HCT116 (cell line): Measurements from ENCODE around the gene RNF41. TPM values are rescaled to one million over a fixed set of nuclear protein-coding genes. Genes with fewer than 3 reads are reported as not detected.

ENCODE experiments used
- ATAC-seq: fragments of 200-7000 bp; cut with Tn5 transposase; 2 replicates; pipeline ENCODE4 v1.9.1; 2020; ENCODE audit warnings: mild to moderate bottlenecking, moderate library complexity
- BruUV-seq: library from RNA; stranded (reverse); fragments of 400-500 nt; replicated peaks from 2 replicates; lab custom pipeline; 2021; lab: Mats Ljungman, UMichigan
- CTCF ChIA-PET: fragments of 300-600 bp; sonication (Branson Sonifier 250); formaldehyde crosslinking; loops from one replicate; lab custom pipeline; 2021; ENCODE audit warnings: antibody characterized with exemption; lab: Charles Lee
- POLR2A ChIA-PET: fragments of 300-600, 350-600 bp; sonication (Branson Sonifier 250); formaldehyde crosslinking; loops from one replicate; lab custom pipeline; 2021; ENCODE audit warnings: antibody characterized with exemption; lab: Charles Lee
- RAD21 ChIA-PET, 2 experiments: fragments of 300-600 bp; sonication (Branson Sonifier 250); formaldehyde crosslinking; loops; one replicate each; lab custom pipeline; 2023; ENCODE audit warnings: low total read pairs in 2 of 2; ENCODE audit not compliant: uncharacterized antibody in 2 of 2, unreplicated experiment in 2 of 2, low non-redundant PET in 1 of 2; lab: Charles Lee
- DNase-seq: peaks from one replicate; pipeline ENCODE4 v3.0.0-alpha.2; 2010; ENCODE audit warnings: low read depth, low spot score
- H2AFZ ChIP-seq: fragments of 200-600 bp; shearing (Covaris generic), sonication (generic); 2 replicates; pipeline ENCODE4 v1.6.1; 2017; ENCODE audit warnings: low read depth, mixed run types, mixed read lengths, antibody characterized with exemption, low read length; ENCODE audit not compliant: poor library complexity, severe bottlenecking
- H3K27ac ChIP-seq: 2 replicates; pipeline ENCODE4 v1.5.1; 2012; ENCODE audit warnings: low read depth, low read length
- H3K27me3 ChIP-seq: fragments of 200-600 bp; sonication (generic); 2 replicates; pipeline ENCODE4 v1.6.1; 2016; ENCODE audit warnings: mixed run types, low read length, mixed read lengths; ENCODE audit not compliant: insufficient read depth
- H3K36me3 ChIP-seq, 2 experiments: fragments of 200-500 bp in 1 of 2; fragments of 200-600 bp in 1 of 2; sonication (Bioruptor generic) in 1 of 2; sonication (generic) in 1 of 2; 2 replicates each; pipeline versions ENCODE4 v1.5.1 to v1.6.1; 2014 to 2016; ENCODE audit warnings: low read length in 2 of 2, inconsistent platforms in 1 of 2, mixed read lengths in 1 of 2, mixed run types in 1 of 2; ENCODE audit not compliant: insufficient read depth in 2 of 2, control insufficient read depth in 1 of 2
- H3K4me1 ChIP-seq, 2 experiments: fragments of 200-600 bp in 1 of 2; sonication (generic) in 1 of 2; 2 replicates each; pipeline versions ENCODE4 v1.5.1 to v1.6.1; 2012 to 2017; ENCODE audit warnings: low read length in 2 of 2, inconsistent platforms in 1 of 2, mild to moderate bottlenecking in 1 of 2, mixed read lengths in 1 of 2, mixed run types in 1 of 2, moderate library complexity in 1 of 2; ENCODE audit not compliant: insufficient read depth in 2 of 2, control insufficient read depth in 1 of 2
- H3K4me2 ChIP-seq: fragments of 200-600 bp; sonication (generic); 2 replicates; pipeline ENCODE4 v1.6.1; 2017; ENCODE audit warnings: mixed run types, low read length, mixed read lengths
- H3K4me3 ChIP-seq, 2 experiments: fragments of 200-600 bp in 1 of 2; sonication (generic) in 1 of 2; replicated peaks in 1 of 2; 2 replicates each; pipeline ENCODE4 v1.5.1; 2011 to 2016; ENCODE audit warnings: low read length in 2 of 2, control low read depth in 1 of 2, low read depth in 1 of 2, mild to moderate bottlenecking in 1 of 2, mixed read lengths in 1 of 2, mixed run types in 1 of 2
- H3K79me2 ChIP-seq: fragments of 200-600 bp; sonication (generic); 2 replicates; pipeline ENCODE4 v1.6.1; 2017; ENCODE audit warnings: mild to moderate bottlenecking, mixed run types, low read length, moderate library complexity, mixed read lengths; ENCODE audit not compliant: insufficient read depth
- H3K9ac ChIP-seq: fragments of 200-600 bp; sonication (generic); 2 replicates; pipeline ENCODE4 v1.6.1; 2016; ENCODE audit warnings: low read length, mixed read lengths
- H3K9me2 ChIP-seq: fragments of 200-600 bp; sonication (generic), shearing (Covaris generic); 2 replicates; pipeline ENCODE4 v1.6.1; 2017; ENCODE audit warnings: mixed run types, mild to moderate bottlenecking, moderate library complexity; ENCODE audit not compliant: insufficient read depth
- H3K9me3 ChIP-seq, 2 experiments: fragments of 200-500 bp in 1 of 2; fragments of 200-600 bp in 1 of 2; sonication (Bioruptor generic) in 1 of 2; sonication (generic) in 1 of 2; 2 replicates each; pipeline ENCODE4 v1.6.1; 2014 to 2017; ENCODE audit warnings: low read length in 2 of 2, mixed read lengths in 2 of 2, inconsistent platforms in 1 of 2, low read depth in 1 of 2, mild to moderate bottlenecking in 1 of 2, mixed run types in 1 of 2, moderate library complexity in 1 of 2; ENCODE audit not compliant: control insufficient read depth in 1 of 2, insufficient read depth in 1 of 2
- H4K20me1 ChIP-seq: fragments of 200-600 bp; sonication (generic), shearing (Covaris generic); 2 replicates; pipeline ENCODE4 v1.6.1; 2017; ENCODE audit warnings: mixed run types, mild to moderate bottlenecking, moderate library complexity; ENCODE audit not compliant: insufficient read depth
- CBX3 ChIP-seq: IDR thresholded peaks from 2 replicates; pipeline ENCODE4 v1.6.1; 2012; ENCODE audit warnings: low read depth
- CTCF ChIP-seq, 3 experiments: fragments of 200-600 bp in 1 of 3; sonication (generic) in 1 of 3; IDR thresholded peaks in 2 of 3; conservative IDR thresholded peaks in 1 of 3; 2 replicates each; pipeline ENCODE4 v1.5.1; 2012 to 2017; ENCODE audit warnings: low read depth in 2 of 3, low read length in 2 of 3, antibody characterized with exemption in 1 of 3, borderline replicate concordance in 1 of 3, control low read depth in 1 of 3, mild to moderate bottlenecking in 1 of 3, mixed read lengths in 1 of 3, mixed run types in 1 of 3, moderate library complexity in 1 of 3; ENCODE audit not compliant: insufficient read depth in 1 of 3
- EGR1 ChIP-seq: IDR thresholded peaks from 2 replicates; pipeline ENCODE4 v1.6.1; 2012; ENCODE audit warnings: low read depth
- EZH2phosphoT487 ChIP-seq: fragments of 200-600 bp; IDR thresholded peaks from 2 replicates; pipeline ENCODE4 v1.6.1; 2018; ENCODE audit warnings: antibody characterized with exemption, borderline replicate concordance
- FOSL1 ChIP-seq: IDR thresholded peaks from 2 replicates; pipeline ENCODE4 v1.6.1; 2012; ENCODE audit warnings: low read depth
- RAD21 ChIP-seq: IDR thresholded peaks from 2 replicates; pipeline ENCODE4 v1.6.1; 2012; ENCODE audit warnings: low read depth, mild to moderate bottlenecking
- SIN3A ChIP-seq: IDR thresholded peaks from 2 replicates; pipeline ENCODE4 v1.6.1; 2012; ENCODE audit warnings: low read depth
- SP1 ChIP-seq: IDR thresholded peaks from 2 replicates; pipeline ENCODE4 v1.6.1; 2012; ENCODE audit warnings: low read depth
- SRF ChIP-seq: IDR thresholded peaks from 2 replicates; pipeline ENCODE4 v1.6.1; 2012; ENCODE audit warnings: low read depth
- TCF7L2 ChIP-seq: IDR thresholded peaks from 2 replicates; pipeline ENCODE4 v1.7.0; 2011; ENCODE audit warnings: borderline replicate concordance, inconsistent platforms; ENCODE audit not compliant: insufficient read depth, insufficient read length; ENCODE audit errors: extremely low read depth
- YY1 ChIP-seq: IDR thresholded peaks from 2 replicates; pipeline ENCODE4 v1.6.1; 2011; ENCODE audit warnings: low read length, low read depth, moderate library complexity, mild to moderate bottlenecking; ENCODE audit not compliant: insufficient replicate concordance; ENCODE audit errors: extremely low read depth
- intact Hi-C: fragments of 100-400 bp; cut with micrococcal nuclease; formaldehyde crosslinking; loops from 2 replicates; pipeline ENCODE4 v1.10.0; 2022
- total RNA-seq: library from RNA; stranded (reverse); gene quantifications from one replicate; pipeline ENCODE4 v1.2.1, GENCODE V29; 2021; ENCODE audit not compliant: unreplicated experiment
- TF ChIP-seq, protein P1 (sequence below): IDR thresholded peaks from 2 replicates; pipeline ENCODE4 v1.6.1; 2012
- TF ChIP-seq, protein P2 (sequence below): IDR thresholded peaks from 2 replicates; pipeline ENCODE4 v1.6.1; 2012

RNF41 gene
- total RNA-seq, 1 experiment from 2014 or later, result 40.6 TPM

GRCh38 chr12:56243731-56244181, 22.0 kb upstream of the RNF41 start:
- no TSS peak for BruUV-seq
- no peaks in the 10 kb centered on the region for H3K79me2 ChIP-seq
- TF ChIP-seq TCF7L2 (no peak), SP1 (no peak), EGR1 (no peak), SIN3A (no peak), YY1 (no peak), FOSL1 (no peak), CBX3 (no peak), CTCF (IDR thresholded peaks at IDR 0.05 in 2 of 3, conservative IDR thresholded peaks at IDR 0.05 in 1 of 3; ENCODE audit: borderline replicate concordance in 1 of 3, insufficient read depth in 1 of 3, low read depth in 2 of 3, low read length in 2 of 3) (no peak), RAD21 (no peak), EZH2phosphoT487 (no peak), SRF (no peak)
- TF ChIP-seq, protein P1, sequence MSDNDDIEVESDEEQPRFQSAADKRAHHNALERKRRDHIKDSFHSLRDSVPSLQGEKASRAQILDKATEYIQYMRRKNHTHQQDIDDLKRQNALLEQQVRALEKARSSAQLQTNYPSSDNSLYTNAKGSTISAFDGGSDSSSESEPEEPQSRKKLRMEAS, result no peak
- TF ChIP-seq, protein P2, sequence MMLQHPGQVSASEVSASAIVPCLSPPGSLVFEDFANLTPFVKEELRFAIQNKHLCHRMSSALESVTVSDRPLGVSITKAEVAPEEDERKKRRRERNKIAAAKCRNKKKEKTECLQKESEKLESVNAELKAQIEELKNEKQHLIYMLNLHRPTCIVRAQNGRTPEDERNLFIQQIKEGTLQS, result no peak
- TF ChIP-seq, all 23 proteins: peak for 0
- Histone ChIP-seq H3K36me3 (peaks cover 39 to 49% of the 10 kb centered on the region in 2 experiments), H3K4me1 (no peaks in the 10 kb centered on the region), H3K9ac (no peak overlapping the region), H4K20me1 (no peaks in the 10 kb centered on the region), H3K9me2 (no peaks in the 10 kb centered on the region), H2AFZ (no peak overlapping the region), H3K27ac (no peak overlapping the region), H3K27me3 (no peaks in the 10 kb centered on the region), H3K9me3 (no peaks in the 10 kb centered on the region), H3K4me2 (no peak overlapping the region), H3K4me3 (no peak overlapping the region)
- intact Hi-C loops, result no loop called here
- ChIA-PET RAD21 (no interaction called here), POLR2A (no interaction called here), CTCF (no interaction called here)
- DNase-seq (no peak), ATAC-seq (no peak)
